Fibroblast of mammary gland (primary cell): Measurements from ENCODE around the gene NAIF1.
"Not testable (repeated sequence)": the region's sequence is repeated elsewhere in the genome, so short reads cannot be mapped to it uniquely, and the experiment has no call there.

Experiments
- DNase-seq: peaks from one replicate; pipeline ENCODE4 v3.0.0-alpha.2; 2010; ENCODE audit warnings: low read depth
- H3K4me3 ChIP-seq: 2 replicates; pipeline ENCODE4 v1.5.1; 2011; ENCODE audit warnings: low read depth, mild to moderate bottlenecking, low read length, moderate library complexity; ENCODE audit not compliant: control insufficient read depth
- TF ChIP-seq, protein P1 (sequence below): conservative IDR thresholded peaks from 2 replicates; pipeline ENCODE4 v1.5.1; 2011; ENCODE audit warnings: low read depth, low read length, inconsistent platforms; ENCODE audit not compliant: control insufficient read depth, insufficient read depth

Gene NAIF1

DNA sequence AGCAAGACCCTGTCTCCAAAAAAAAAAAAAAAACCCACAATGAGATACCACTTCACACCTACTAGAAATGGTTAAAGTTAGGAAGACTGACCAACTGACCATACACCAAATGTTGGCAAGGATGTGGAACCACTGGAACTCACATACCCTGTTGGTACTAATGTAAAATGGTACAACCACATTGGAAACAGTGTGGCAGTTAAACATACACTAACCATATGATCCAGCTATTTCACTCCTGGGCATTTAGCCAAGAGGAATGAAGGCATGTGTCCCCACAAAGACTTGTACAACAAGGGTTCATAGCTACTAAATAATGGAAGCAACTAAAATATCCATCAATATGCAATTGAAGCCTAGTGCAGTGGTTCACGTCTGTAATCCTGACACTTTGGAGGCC lies 21.3 kb downstream of the NAIF1 start:
- H3K4me3 ChIP-seq: no peak overlapping the region
- DNase-seq: no peak
- TF ChIP-seq, protein P1, sequence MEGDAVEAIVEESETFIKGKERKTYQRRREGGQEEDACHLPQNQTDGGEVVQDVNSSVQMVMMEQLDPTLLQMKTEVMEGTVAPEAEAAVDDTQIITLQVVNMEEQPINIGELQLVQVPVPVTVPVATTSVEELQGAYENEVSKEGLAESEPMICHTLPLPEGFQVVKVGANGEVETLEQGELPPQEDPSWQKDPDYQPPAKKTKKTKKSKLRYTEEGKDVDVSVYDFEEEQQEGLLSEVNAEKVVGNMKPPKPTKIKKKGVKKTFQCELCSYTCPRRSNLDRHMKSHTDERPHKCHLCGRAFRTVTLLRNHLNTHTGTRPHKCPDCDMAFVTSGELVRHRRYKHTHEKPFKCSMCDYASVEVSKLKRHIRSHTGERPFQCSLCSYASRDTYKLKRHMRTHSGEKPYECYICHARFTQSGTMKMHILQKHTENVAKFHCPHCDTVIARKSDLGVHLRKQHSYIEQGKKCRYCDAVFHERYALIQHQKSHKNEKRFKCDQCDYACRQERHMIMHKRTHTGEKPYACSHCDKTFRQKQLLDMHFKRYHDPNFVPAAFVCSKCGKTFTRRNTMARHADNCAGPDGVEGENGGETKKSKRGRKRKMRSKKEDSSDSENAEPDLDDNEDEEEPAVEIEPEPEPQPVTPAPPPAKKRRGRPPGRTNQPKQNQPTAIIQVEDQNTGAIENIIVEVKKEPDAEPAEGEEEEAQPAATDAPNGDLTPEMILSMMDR: no peak

DNA sequence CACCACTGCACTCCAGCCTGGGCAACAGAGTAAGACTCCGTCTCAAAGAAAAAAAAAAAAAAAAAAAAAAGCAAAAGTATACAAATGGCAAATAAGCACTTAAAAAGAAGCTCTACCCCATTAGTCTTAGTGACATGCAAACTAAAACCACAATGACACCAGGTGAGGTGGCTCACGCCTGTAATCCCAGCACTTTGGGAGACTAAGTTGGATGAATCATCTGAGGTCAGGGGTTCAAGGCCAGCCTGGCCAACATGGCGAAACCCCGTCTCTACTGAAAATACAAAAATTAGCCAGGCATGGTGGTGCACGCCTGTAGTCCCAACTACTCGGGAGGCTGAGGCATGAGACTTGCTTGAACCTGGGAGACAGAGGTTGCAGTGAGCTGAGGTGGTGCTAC lies 21.7 kb downstream of the NAIF1 start:
- not testable (repeated sequence) for DNase-seq, H3K4me3 ChIP-seq

DNA sequence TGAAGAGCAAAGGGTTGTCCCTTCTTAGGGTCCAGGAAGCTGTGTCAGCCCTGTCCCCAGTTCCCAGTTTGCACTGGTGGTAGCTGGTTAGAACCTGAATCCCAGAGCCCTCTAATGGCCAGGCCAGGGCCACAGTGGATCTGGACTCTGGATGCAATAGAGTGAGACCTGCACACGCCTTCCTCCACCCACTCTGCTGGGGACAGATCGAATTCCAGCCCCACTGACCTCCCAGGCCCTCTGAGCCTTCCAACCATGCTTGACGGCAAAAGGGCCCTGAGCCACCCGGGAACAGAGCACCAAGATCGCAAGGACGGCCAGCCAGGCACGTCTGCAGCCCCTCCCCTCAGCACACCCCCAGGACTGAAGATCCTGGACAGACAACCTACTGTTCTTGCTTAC lies 23.7 kb downstream of the NAIF1 start:
- DNase-seq: no peak
- H3K4me3 ChIP-seq: no peak overlapping the region
- TF ChIP-seq, protein P1: no peak

DNA sequence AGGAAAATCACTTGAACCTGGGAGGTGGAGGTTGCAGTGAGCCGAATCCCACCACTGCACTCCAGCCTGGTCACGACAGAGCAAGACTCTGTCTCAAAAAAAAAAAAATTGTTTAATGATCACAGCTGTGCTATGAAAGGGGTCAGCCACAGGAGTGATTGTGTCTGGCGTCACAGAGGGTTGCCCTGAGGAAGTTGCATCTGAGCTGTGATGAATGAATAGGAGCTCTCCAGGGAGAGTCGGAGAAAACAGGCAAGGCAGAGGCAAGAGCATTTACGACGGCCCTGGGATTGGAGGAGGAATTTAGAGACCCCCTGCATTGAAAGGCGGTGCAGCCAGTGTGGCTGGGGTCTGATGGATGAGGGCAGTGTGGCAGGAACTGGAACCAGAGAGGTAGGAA lies 25.1 kb downstream of the NAIF1 start:
- no peak overlapping the region for H3K4me3 ChIP-seq
- TF ChIP-seq, protein P1: no peak
- DNase-seq: no peak

DNA sequence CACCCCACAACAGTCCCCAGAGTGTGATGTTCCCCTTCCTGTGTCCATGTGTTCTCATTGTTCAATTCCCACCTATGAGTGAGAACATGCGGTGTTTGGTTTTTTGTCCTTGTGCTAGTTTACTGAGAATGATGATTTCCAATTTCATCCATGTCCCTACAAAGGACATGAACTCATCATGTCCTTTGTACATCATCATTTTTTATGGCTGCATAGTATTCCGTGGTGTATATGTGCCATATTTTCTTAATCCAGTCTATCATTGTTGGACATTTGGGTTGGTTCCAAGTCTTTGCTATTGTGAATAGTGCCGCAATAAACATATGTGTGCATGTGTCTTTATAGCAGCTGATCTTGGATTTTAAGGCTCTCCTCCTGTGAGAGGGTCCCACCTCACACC lies 26.3 kb downstream of the NAIF1 start:
- H3K4me3 ChIP-seq: not testable (repeated sequence)

GRCh38 chr9:128036522-128036921 lies 30.6 kb downstream of the NAIF1 start:
- not testable (repeated sequence) for DNase-seq, H3K4me3 ChIP-seq

More for the DNA sequence above, 26.3 kb downstream of the NAIF1 start:
- not testable (repeated sequence) for DNase-seq

DNA sequence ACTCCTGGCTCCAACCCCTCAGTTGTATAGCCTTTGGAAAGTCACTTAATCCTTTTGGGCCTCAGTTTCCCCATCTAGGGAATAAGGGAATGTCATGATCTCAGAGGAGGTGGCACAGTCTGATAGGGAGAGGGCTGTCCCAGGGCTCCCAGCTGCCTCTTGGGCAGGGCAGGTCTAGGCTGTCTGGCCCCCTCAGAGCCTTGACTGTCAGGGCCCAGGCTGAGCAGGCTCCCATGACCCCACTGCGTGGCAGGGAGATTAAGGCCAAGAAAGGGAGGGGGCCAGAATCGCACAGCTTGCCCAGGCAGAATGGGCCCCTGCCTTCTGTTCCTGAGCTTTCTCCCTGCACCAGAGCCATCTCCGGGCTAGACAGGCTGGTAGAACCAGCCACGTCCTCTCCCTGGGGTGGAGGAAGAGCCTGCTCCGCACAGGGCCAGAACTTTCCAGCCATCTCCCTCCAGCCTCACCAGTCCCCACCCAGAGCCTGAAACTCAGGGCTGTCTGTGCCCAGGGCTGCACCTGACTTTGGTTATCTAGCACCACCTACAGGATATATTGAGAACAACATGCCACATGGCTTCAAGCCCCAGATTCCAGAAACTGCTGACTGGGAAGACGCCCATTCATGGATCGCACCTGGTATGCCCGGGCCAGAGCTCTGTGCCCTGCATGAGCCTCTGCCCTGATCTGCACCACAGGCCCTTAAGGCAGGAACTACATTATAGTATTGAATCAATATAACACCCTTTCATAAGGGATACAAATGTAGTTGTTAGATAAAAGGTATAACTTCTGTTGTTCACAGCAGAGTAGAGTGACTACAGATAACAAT lies 32.1 kb downstream of the NAIF1 start:
- TF ChIP-seq, protein P1: peak; percentile 82
- peak; percentile 89 for DNase-seq
- H3K4me3 ChIP-seq: no peak overlapping the region

DNA sequence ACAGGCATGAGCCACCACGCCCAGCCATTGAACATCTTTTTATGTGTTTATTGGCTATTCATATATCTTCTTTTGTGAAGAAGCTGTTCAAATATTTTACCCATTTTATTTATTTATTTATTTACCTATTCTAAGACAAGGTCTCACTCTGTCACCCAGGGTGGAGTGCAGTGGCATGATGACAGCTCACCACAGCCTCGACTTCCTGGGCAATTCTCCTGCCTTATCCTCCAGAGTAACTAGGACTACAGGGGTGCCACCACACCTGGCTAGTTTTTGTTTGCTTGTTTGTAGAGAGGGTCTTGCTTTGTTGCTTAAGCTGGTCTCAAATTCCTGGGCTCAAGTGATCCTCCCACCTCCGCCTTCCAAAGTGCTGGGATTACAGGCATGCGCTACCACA lies 33.5 kb downstream of the NAIF1 start:
- H3K4me3 ChIP-seq: no peak overlapping the region
- no peak for DNase-seq
- TF ChIP-seq, protein P1: no peak
